HL-60 (cell line): ENCODE data around the gene OR2H2.

Source experiments
- CTCF ChIP-seq: IDR thresholded peaks from one replicate; pipeline ENCODE4 v1.5.1; 2011; ENCODE audit warnings: low read length, control low read depth, inconsistent platforms; ENCODE audit not compliant: insufficient read depth
- GABPA ChIP-seq: IDR thresholded peaks from 2 replicates; pipeline ENCODE4 v1.6.1; 2012; ENCODE audit warnings: low read depth
- POLR2AphosphoS5 ChIP-seq: IDR thresholded peaks from 2 replicates; pipeline ENCODE4 v1.6.1; 2012; ENCODE audit warnings: low read depth
- REST ChIP-seq: IDR thresholded peaks from 2 replicates; pipeline ENCODE4 v1.6.1; 2012; ENCODE audit warnings: low read depth; ENCODE audit not compliant: insufficient replicate concordance

GRCh38 chr6:29559524-29560287, 25.2 kb upstream of the OR2H2 start, which contains the start of gene UBD:
- no peak for TF ChIP-seq CTCF
- no peak for TF ChIP-seq REST
- TF ChIP-seq GABPA, result no peak
- TF ChIP-seq POLR2AphosphoS5, result no peak
